MCF 10A (cell line): Measurements from ENCODE around the gene GAS6. TPM values are rescaled to one million over a fixed set of nuclear protein-coding genes. Genes with fewer than 3 reads are reported as not detected.

Source experiments
- BruUV-seq: library from RNA; stranded (reverse); fragments of 400-500 nt; replicated peaks from 2 replicates; lab custom pipeline; 2021; lab: Mats Ljungman, UMichigan
- CTCF ChIA-PET: fragments of 300-600 bp; sonication (Branson Sonifier 250); formaldehyde crosslinking; extraction: SDS; loops from one replicate; lab custom pipeline; 2021; ENCODE audit warnings: antibody characterized with exemption, inconsistent platforms; lab: Yijun Ruan, JAX
- POLR2A ChIA-PET: fragments of 300-600, 350-650 bp; sonication (Branson Sonifier 250); formaldehyde crosslinking; extraction: SDS; loops from one replicate; lab custom pipeline; 2020; ENCODE audit warnings: antibody characterized with exemption, inconsistent platforms; lab: Yijun Ruan, JAX
- DNase-seq: peaks from one replicate; pipeline ENCODE4 v3.0.0-alpha.2; 2018; ENCODE audit not compliant: unreplicated experiment
- H3K27ac Mint-ChIP-seq: one replicate; pipeline ENCODE4 v1.8.0; 2022; ENCODE audit warnings: mild to moderate bottlenecking, low read depth, mixed read lengths; ENCODE audit not compliant: unreplicated experiment
- H3K27me3 Mint-ChIP-seq: one replicate; pipeline ENCODE4 v1.8.0; 2022; ENCODE audit warnings: mixed read lengths; ENCODE audit not compliant: insufficient read depth, unreplicated experiment
- H3K36me3 Mint-ChIP-seq: one replicate; pipeline ENCODE4 v1.8.0; 2022; ENCODE audit warnings: mild to moderate bottlenecking, moderate library complexity, mixed read lengths; ENCODE audit not compliant: insufficient read depth, unreplicated experiment
- H3K4me1 Mint-ChIP-seq: one replicate; pipeline ENCODE4 v1.8.0; 2022; ENCODE audit warnings: mixed read lengths; ENCODE audit not compliant: insufficient read depth, unreplicated experiment
- H3K4me3 Mint-ChIP-seq: one replicate; pipeline ENCODE4 v1.8.0; 2022; ENCODE audit warnings: mild to moderate bottlenecking, moderate library complexity, mixed read lengths; ENCODE audit not compliant: unreplicated experiment
- H3K9me3 Mint-ChIP-seq: one replicate; pipeline ENCODE4 v1.8.0; 2022; ENCODE audit warnings: mixed read lengths; ENCODE audit not compliant: unreplicated experiment
- intact Hi-C: fragments of 100-400 bp; cut with micrococcal nuclease; formaldehyde crosslinking; loops from 2 replicates; pipeline ENCODE4 v1.14.1; 2022
- total RNA-seq: library from RNA; stranded (reverse); gene quantifications from 2 replicates; pipeline ENCODE4 v1.2.3, GENCODE V29; 2022
- TF ChIP-seq, protein P1 (sequence below): fragments of 200-600 bp; IDR thresholded peaks from one replicate; pipeline ENCODE4 v1.8.0; 2022; ENCODE audit warnings: antibody characterized with exemption, mild to moderate bottlenecking; ENCODE audit not compliant: unreplicated experiment

GAS6 gene
- total RNA-seq, 1 experiment from 2014 or later: 92.3 TPM

- Mint-ChIP-seq H3K27ac (no peak overlapping the region), H3K4me1 (no peaks in the 10 kb centered on the region), H3K27me3 (no peaks in the 10 kb centered on the region), H3K36me3 (no peaks in the 10 kb centered on the region), H3K9me3 (peaks cover 8% of the 10 kb centered on the region), H3K4me3 (no peak overlapping the region)
- BruUV-seq: no TSS peak
- POLR2A ChIA-PET: interaction anchor here (0.6 to 0.7 kb wide), 3 partner anchors 30 to 140 kb away, joined by 3 to 5 read pairs (median 5); no protein-coding TSS in a partner anchor
- CTCF ChIA-PET: no interaction called here
- intact Hi-C loops: no loop called here
- DNase-seq: peak; percentile 77
- TF ChIP-seq, protein P1, sequence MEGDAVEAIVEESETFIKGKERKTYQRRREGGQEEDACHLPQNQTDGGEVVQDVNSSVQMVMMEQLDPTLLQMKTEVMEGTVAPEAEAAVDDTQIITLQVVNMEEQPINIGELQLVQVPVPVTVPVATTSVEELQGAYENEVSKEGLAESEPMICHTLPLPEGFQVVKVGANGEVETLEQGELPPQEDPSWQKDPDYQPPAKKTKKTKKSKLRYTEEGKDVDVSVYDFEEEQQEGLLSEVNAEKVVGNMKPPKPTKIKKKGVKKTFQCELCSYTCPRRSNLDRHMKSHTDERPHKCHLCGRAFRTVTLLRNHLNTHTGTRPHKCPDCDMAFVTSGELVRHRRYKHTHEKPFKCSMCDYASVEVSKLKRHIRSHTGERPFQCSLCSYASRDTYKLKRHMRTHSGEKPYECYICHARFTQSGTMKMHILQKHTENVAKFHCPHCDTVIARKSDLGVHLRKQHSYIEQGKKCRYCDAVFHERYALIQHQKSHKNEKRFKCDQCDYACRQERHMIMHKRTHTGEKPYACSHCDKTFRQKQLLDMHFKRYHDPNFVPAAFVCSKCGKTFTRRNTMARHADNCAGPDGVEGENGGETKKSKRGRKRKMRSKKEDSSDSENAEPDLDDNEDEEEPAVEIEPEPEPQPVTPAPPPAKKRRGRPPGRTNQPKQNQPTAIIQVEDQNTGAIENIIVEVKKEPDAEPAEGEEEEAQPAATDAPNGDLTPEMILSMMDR: no peak
Measured at GRCh38 chr13:113774177-113775107, 89.4 kb downstream of the GAS6 start.

DNA sequence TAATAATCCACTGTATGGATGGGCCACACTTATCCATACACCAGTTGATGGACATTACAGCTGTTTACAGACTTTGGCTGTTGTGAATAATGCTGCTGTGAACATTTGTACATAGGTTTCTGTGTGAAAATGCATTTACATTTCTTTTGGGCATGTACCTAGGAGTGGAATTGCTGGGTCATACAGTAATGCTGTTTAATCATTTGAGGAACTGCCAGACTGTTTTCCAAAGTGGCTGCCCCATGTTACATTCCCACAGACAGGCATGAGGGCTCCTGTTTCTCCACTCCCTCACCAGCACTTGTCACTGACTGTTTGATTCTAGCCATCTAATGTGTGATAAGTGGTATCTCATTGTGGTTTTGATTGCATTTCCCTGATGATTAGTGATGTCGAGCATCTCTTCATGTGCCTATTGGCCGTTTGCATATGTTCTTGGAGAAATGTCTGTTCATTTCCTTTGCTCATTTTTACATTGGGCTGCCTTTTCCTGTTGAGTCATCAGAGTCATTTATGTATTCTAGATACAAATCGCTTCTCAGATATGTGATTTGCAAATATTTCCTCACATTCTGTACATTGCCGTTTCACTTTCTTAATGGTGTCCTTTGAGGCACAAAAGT is 92.1 kb downstream of the GAS6 start:
- no TSS peak for BruUV-seq
- Mint-ChIP-seq H3K36me3 (no peaks in the 10 kb centered on the region), H3K27ac (no peak overlapping the region), H3K4me3 (no peak overlapping the region), H3K9me3 (peaks cover 8% of the 10 kb centered on the region), H3K4me1 (no peaks in the 10 kb centered on the region), H3K27me3 (no peaks in the 10 kb centered on the region)
- DNase-seq: peak; percentile 36
- ChIA-PET POLR2A (no interaction called here), CTCF (no interaction called here)
- TF ChIP-seq, protein P1: no peak
- intact Hi-C loops: no loop called here

DNA sequence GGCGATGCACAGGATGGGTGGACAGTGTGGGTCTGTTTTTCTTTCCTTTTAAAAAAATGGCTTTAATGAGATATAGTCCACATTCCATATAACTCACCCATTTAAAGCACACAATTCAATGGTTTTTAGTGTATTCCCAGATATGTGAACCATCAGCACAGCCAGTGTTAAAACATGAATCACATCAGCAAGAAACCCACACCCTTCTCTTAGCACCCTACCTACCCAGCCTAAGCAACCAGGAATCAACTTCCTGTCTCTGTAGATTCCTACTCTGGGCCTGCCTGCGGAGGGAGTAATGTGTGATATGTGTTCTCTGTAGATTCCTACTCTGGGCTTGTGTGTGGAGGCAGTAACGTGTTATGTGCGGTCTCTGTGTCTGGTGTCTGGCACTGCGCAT is 92.9 kb downstream of the GAS6 start:
- no peaks in the 10 kb centered on the region for H3K36me3 Mint-ChIP-seq
- CTCF ChIA-PET: no interaction called here
- TF ChIP-seq, protein P1: no peak
- H3K9me3 Mint-ChIP-seq: peaks cover 8% of the 10 kb centered on the region
- no peak overlapping the region for H3K27ac Mint-ChIP-seq
- no peak overlapping the region for H3K4me3 Mint-ChIP-seq
- no TSS peak for BruUV-seq
- no peak for DNase-seq
- no peaks in the 10 kb centered on the region for H3K4me1 Mint-ChIP-seq
- POLR2A ChIA-PET: no interaction called here
- intact Hi-C loops: no loop called here
- H3K27me3 Mint-ChIP-seq: no peaks in the 10 kb centered on the region

Other genes with a start within 250 kb of the GAS6 start
- not detected in 2 replicates for gene ATP4B, start 205.9 kb downstream of the GAS6 start, total RNA-seq
- gene GRK1, start 196.9 kb downstream of the GAS6 start, total RNA-seq: not detected in 2 replicates
- 7.0 and 15.8 TPM in 2 replicates for gene TMEM255B, start 104.8 kb downstream of the GAS6 start, total RNA-seq
- 0.54 and 1.4 TPM in 2 replicates for gene C13orf46, start 110.0 kb upstream of the GAS6 start, total RNA-seq